HEK293 (cell line): Measurements from ENCODE around the gene CCDC184.

ENCODE experiments used
- CTCF ChIA-PET: fragments of 350-600 bp; formaldehyde crosslinking; extraction: SDS; loops from one replicate; lab custom pipeline; 2021; ENCODE audit warnings: antibody characterized with exemption; lab: Yijun Ruan, JAX
- POLR2A ChIA-PET: fragments of 300-600 bp; formaldehyde crosslinking; extraction: SDS; loops from one replicate; lab custom pipeline; 2020; ENCODE audit warnings: antibody characterized with exemption, inconsistent platforms; lab: Yijun Ruan, JAX
- H3K27ac ChIP-seq: fragments of 200-500 bp; sonication (Bioruptor generic); 2 replicates; pipeline ENCODE4 v1.5.1; 2014; ENCODE audit warnings: low read depth, low read length, control low read depth, inconsistent platforms; ENCODE audit errors: extremely low read depth
- H3K36me3 ChIP-seq, 2 experiments: fragments of 200-500 bp in 1 of 2; sonication (Bioruptor generic) in 1 of 2; 1 replicate in 1 of 2; 2 replicates in 1 of 2; pipeline ENCODE4 v1.5.1; 2014 to 2017; ENCODE audit warnings: inconsistent platforms in 2 of 2, low read length in 2 of 2; ENCODE audit not compliant: control insufficient read depth in 2 of 2, insufficient read depth in 1 of 2
- H3K4me1 ChIP-seq: fragments of 200-500 bp; sonication (Bioruptor generic); 2 replicates; pipeline ENCODE4 v1.5.1; 2014; ENCODE audit warnings: mild to moderate bottlenecking, low read length, inconsistent platforms; ENCODE audit not compliant: control insufficient read depth, insufficient read depth
- H3K4me3 ChIP-seq: 2 replicates; pipeline ENCODE4 v1.5.1; 2011; ENCODE audit warnings: low read depth, mild to moderate bottlenecking, control low read depth, low read length, moderate library complexity
- H3K9me3 ChIP-seq: fragments of 200-500 bp; sonication (Bioruptor generic); 2 replicates; pipeline ENCODE4 v1.5.1; 2014; ENCODE audit warnings: low read depth, low read length, inconsistent platforms; ENCODE audit not compliant: control insufficient read depth, insufficient read depth
- OSR2 ChIP-seq: fragments of 450-650 bp; formaldehyde crosslinking; IDR thresholded peaks from 2 replicates; pipeline ENCODE4 v1.5.1; 2016; ENCODE audit warnings: missing biosample characterization, missing genetic modification characterization
- OVOL3 ChIP-seq: fragments of 450-650 bp; formaldehyde crosslinking; IDR thresholded peaks from 2 replicates; pipeline ENCODE4 v1.5.1; 2016; ENCODE audit warnings: missing biosample characterization, missing genetic modification characterization
- SP7 ChIP-seq: fragments of 450-650 bp; formaldehyde crosslinking; IDR thresholded peaks from 2 replicates; pipeline ENCODE4 v1.5.1; 2016; ENCODE audit warnings: missing biosample characterization, missing genetic modification characterization
- YY1 ChIP-seq: fragments of 450-650 bp; formaldehyde crosslinking; IDR thresholded peaks from 2 replicates; pipeline ENCODE4 v1.5.1; 2018; ENCODE audit warnings: missing biosample characterization, missing genetic modification characterization
- ZNF132 ChIP-seq: fragments of 450-650 bp; formaldehyde crosslinking; IDR thresholded peaks from 2 replicates; pipeline ENCODE4 v1.5.1; 2017; ENCODE audit warnings: missing biosample characterization, missing genetic modification characterization, borderline replicate concordance
- ZNF23 ChIP-seq: fragments of 450-650 bp; formaldehyde crosslinking; IDR thresholded peaks from 2 replicates; pipeline ENCODE4 v1.5.1; 2016; ENCODE audit warnings: missing biosample characterization, missing genetic modification characterization, borderline replicate concordance
- ZNF280D ChIP-seq: fragments of 450-650 bp; formaldehyde crosslinking; IDR thresholded peaks from 2 replicates; pipeline ENCODE4 v1.5.1; 2016; ENCODE audit warnings: missing biosample characterization, missing genetic modification characterization
- ZNF404 ChIP-seq: fragments of 450-650 bp; formaldehyde crosslinking; IDR thresholded peaks from 2 replicates; pipeline ENCODE4 v1.5.1; 2017; ENCODE audit warnings: missing biosample characterization, missing genetic modification characterization
- ZNF416 ChIP-seq: fragments of 450-650 bp; formaldehyde crosslinking; IDR thresholded peaks from 2 replicates; pipeline ENCODE4 v1.5.1; 2016; ENCODE audit warnings: missing biosample characterization, missing genetic modification characterization
- ZNF501 ChIP-seq: fragments of 450-650 bp; formaldehyde crosslinking; IDR thresholded peaks from 2 replicates; pipeline ENCODE4 v1.5.1; 2016; ENCODE audit warnings: missing biosample characterization, missing genetic modification characterization
- ZNF707 ChIP-seq: fragments of 450-650 bp; formaldehyde crosslinking; IDR thresholded peaks from 2 replicates; pipeline ENCODE4 v1.5.1; 2016; ENCODE audit warnings: missing biosample characterization, missing genetic modification characterization
- ZNF76 ChIP-seq: fragments of 450-650 bp; formaldehyde crosslinking; IDR thresholded peaks from 2 replicates; pipeline ENCODE4; 2016; ENCODE audit warnings: low read depth, missing biosample characterization, missing genetic modification characterization, borderline replicate concordance
- ZNF776 ChIP-seq: fragments of 450-650 bp; formaldehyde crosslinking; IDR thresholded peaks from 2 replicates; pipeline ENCODE4 v1.5.0; 2017; ENCODE audit warnings: missing biosample characterization, missing genetic modification characterization, borderline replicate concordance
- ZSCAN16 ChIP-seq: fragments of 450-650 bp; formaldehyde crosslinking; IDR thresholded peaks from 2 replicates; pipeline ENCODE4 v1.5.1; 2016; ENCODE audit warnings: missing biosample characterization, missing genetic modification characterization
- TF ChIP-seq, protein P1 (sequence below): fragments of 450-650 bp; formaldehyde crosslinking; IDR thresholded peaks from 2 replicates; pipeline ENCODE4 v1.5.1; 2016; ENCODE audit warnings: missing biosample characterization, missing genetic modification characterization

The CCDC184 gene

GRCh38 chr12:48142818-48143674 lies 40.4 kb upstream of the CCDC184 start:
- Histone ChIP-seq H3K4me3 (no peak overlapping the region), H3K9me3 (no peaks in the 10 kb centered on the region)
- POLR2A ChIA-PET, result interaction anchor here (0.7 to 1.8 kb wide), 2 partner anchors 14 to 21 kb away, joined by 3 to 6 read pairs; partner anchors contain the start of gene ASB8

DNA sequence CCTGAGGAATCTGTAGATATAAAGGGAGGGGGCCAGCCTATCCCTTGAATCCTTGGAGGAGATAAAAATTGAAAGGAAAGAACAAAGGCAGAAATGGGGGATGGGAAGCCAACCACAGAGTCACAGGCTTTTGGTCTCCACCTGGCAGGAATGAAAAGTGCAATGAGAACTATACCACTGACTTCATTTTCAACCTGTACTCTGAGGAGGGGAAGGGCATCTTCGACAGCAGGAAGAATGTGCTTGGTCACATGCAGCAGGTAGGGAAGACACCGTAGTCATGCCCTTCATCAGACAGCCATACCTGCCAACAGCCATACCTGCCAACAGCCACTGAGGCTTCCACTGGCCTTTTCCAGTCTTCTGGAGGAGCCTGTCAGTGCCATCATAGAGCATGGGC lies 39.5 kb upstream of the CCDC184 start:
- Histone ChIP-seq H3K4me3 (no peak overlapping the region), H3K27ac (no peak overlapping the region), H3K9me3 (no peaks in the 10 kb centered on the region), H3K36me3 (peaks cover 11 to 94% of the 10 kb centered on the region in 2 experiments; a peak in 2 of 3 replicates), H3K4me1 (peaks cover 4% of the 10 kb centered on the region; the same call in 1 of the 2 replicates)
- ChIA-PET POLR2A (interaction anchor here (0.6 kb wide), 1 partner anchor 423 kb away, joined by 3 read pairs; no protein-coding TSS in a partner anchor), CTCF (no interaction called here)
- TF ChIP-seq ZNF416 (tag by site-specific recombination) (no peak), ZNF501 (no peak), ZNF23 (tag by site-specific recombination) (no peak), YY1 (tag by site-specific recombination) (no peak), ZSCAN16 (tag by site-specific recombination) (no peak), ZNF776 (no peak), ZNF132 (no peak), SP7 (tag by site-specific recombination) (no peak), OVOL3 (tag by site-specific recombination) (no peak), ZNF76 (tag by site-specific recombination) (no peak), ZNF707 (no peak), OSR2 (tag by site-specific recombination) (no peak)
- TF ChIP-seq, protein P1, sequence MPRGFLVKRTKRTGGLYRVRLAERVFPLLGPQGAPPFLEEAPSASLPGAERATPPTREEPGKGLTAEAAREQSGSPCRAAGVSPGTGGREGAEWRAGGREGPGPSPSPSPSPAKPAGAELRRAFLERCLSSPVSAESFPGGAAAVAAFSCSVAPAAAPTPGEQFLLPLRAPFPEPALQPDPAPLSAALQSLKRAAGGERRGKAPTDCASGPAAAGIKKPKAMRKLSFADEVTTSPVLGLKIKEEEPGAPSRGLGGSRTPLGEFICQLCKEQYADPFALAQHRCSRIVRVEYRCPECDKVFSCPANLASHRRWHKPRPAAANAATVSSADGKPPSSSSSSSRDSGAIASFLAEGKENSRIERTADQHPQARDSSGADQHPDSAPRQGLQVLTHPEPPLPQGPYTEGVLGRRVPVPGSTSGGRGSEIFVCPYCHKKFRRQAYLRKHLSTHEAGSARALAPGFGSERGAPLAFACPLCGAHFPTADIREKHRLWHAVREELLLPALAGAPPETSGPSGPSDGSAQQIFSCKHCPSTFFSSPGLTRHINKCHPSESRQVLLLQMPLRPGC (tag by site-specific recombination), result no peak

More at GRCh38 chr12:48142818-48143674, 40.4 kb upstream of the CCDC184 start:
- CTCF ChIA-PET, result no interaction called here
- peaks cover 11 to 94% of the 10 kb centered on the region in 2 experiments; a peak in 2 of 3 replicates for H3K36me3 ChIP-seq
- H3K27ac ChIP-seq, result no peak overlapping the region
- peaks cover 4% of the 10 kb centered on the region; the same call in 1 of the 2 replicates for H3K4me1 ChIP-seq
- TF ChIP-seq ZNF280D, result no peak
- TF ChIP-seq SP7 (tag by site-specific recombination), result no peak

DNA sequence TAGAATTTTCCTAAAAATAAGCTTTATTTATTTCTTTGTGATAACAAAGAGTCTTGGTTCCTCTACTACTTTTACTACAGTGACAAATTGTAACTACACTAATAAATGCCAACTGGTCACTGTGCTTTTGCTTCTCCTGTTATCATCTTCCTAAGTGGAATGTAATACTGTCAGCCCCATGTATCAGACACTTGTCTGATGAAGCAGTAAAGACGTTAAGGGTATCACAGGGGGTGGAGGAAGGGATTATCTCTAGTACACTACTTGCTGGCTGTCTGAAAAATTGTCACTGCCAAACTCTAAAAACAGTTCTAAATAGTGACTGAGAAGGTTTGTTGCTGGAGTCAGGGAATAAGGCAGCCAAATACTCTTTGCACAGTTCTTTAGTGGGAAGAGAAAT lies 37.5 kb upstream of the CCDC184 start:
- ChIA-PET POLR2A (interaction anchor here (1.1 kb wide), 1 partner anchor 12 kb away, joined by 4 read pairs; the partner anchor contains the start of gene ASB8), CTCF (interaction anchor here (0.6 to 3.2 kb wide), 3 partner anchors 11 to 986 kb away, joined by 3 to 12 read pairs (median 3); partner anchors contain the start of gene ASB8)
- Histone ChIP-seq H3K27ac (no peak overlapping the region), H3K4me3 (no peak overlapping the region), H3K4me1 (peaks cover 4% of the 10 kb centered on the region; the same call in 1 of the 2 replicates), H3K36me3 (peaks cover 19 to 94% of the 10 kb centered on the region in 2 experiments), H3K9me3 (no peaks in the 10 kb centered on the region)
- TF ChIP-seq YY1 (tag by site-specific recombination) (no peak), ZNF404 (tag by site-specific recombination) (no peak)
